MM.1S (cell line): ENCODE data around the gene PTPRJ.

Source experiments
- DNase-seq: peaks from one replicate; pipeline ENCODE4 v3.0.0-alpha.2; 2015
- H2AFZ ChIP-seq: fragments of 300-600 bp; sonication (generic); 2 replicates; pipeline ENCODE4 v1.6.0; 2016; ENCODE audit warnings: antibody characterized with exemption, low read length
- H3F3A ChIP-seq: fragments of 300-600 bp; sonication (generic); 2 replicates; pipeline ENCODE4 v1.6.1; 2016; ENCODE audit warnings: mild to moderate bottlenecking, antibody characterized with exemption, low read length, moderate library complexity, mixed read lengths; ENCODE audit not compliant: insufficient read depth
- H3K27ac ChIP-seq: fragments of 300-600 bp; sonication (generic); 2 replicates; pipeline ENCODE4 v1.5.1; 2016; ENCODE audit warnings: mild to moderate bottlenecking, low read length
- H3K27me3 ChIP-seq: fragments of 300-600 bp; sonication (generic); replicated peaks from 2 replicates; pipeline ENCODE4 v1.6.0; 2016; ENCODE audit warnings: low read length; ENCODE audit not compliant: insufficient read depth
- H3K36me3 ChIP-seq: fragments of 300-600 bp; sonication (generic); replicated peaks from 2 replicates; pipeline ENCODE4 v1.6.1; 2016; ENCODE audit warnings: mild to moderate bottlenecking, low read length, mixed read lengths; ENCODE audit not compliant: insufficient read depth
- H3K4me1 ChIP-seq: fragments of 300-600 bp; sonication (generic); 2 replicates; pipeline ENCODE4 v1.6.1; 2016; ENCODE audit warnings: low read length, mixed read lengths
- H3K4me2 ChIP-seq: fragments of 300-600 bp; sonication (generic); 2 replicates; pipeline ENCODE4 v1.6.0; 2016; ENCODE audit warnings: low read depth, low read length
- H3K4me3 ChIP-seq: fragments of 300-600 bp; sonication (generic); 2 replicates; pipeline ENCODE4 v1.5.1; 2016; ENCODE audit warnings: low read length, mixed read lengths
- H3K79me2 ChIP-seq: fragments of 300-600 bp; sonication (generic); 2 replicates; pipeline ENCODE4 v1.6.1; 2016; ENCODE audit warnings: mixed run types, low read length, mixed read lengths
- H3K9ac ChIP-seq: fragments of 300-600 bp; sonication (generic); 2 replicates; pipeline ENCODE4 v1.6.1; 2016; ENCODE audit warnings: low read length, mixed read lengths
- H3K9me2 ChIP-seq: fragments of 300-600 bp; sonication (generic); replicated peaks from 2 replicates; pipeline ENCODE4 v1.6.1; 2016; ENCODE audit warnings: mild to moderate bottlenecking, low read length, mixed read lengths; ENCODE audit not compliant: insufficient read depth
- H3K9me3 ChIP-seq: fragments of 300-600 bp; sonication (generic); replicated peaks from 2 replicates; pipeline ENCODE4 v1.6.1; 2016; ENCODE audit warnings: mild to moderate bottlenecking, low read length, mixed read lengths; ENCODE audit not compliant: insufficient read depth
- H4K20me1 ChIP-seq: fragments of 300-600 bp; sonication (generic); 2 replicates; pipeline ENCODE4 v1.6.1; 2016; ENCODE audit warnings: mild to moderate bottlenecking, low read length, moderate library complexity, mixed read lengths; ENCODE audit not compliant: insufficient read depth
- EZH2 ChIP-seq: fragments of 300-600 bp; sonication (generic); optimal IDR thresholded peaks from 2 replicates; pipeline ENCODE3; 2017; ENCODE audit warnings: low read depth, mild to moderate bottlenecking, antibody characterized with exemption, low read length, mixed read lengths
- EZH2phosphoT487 ChIP-seq: fragments of 300-600 bp; sonication (generic); IDR thresholded peaks from 2 replicates; pipeline ENCODE4 v1.6.1; 2018; ENCODE audit warnings: antibody characterized with exemption, low read length
- TF ChIP-seq, protein P1 (sequence below): fragments of 300-600 bp; sonication (generic); IDR thresholded peaks from 2 replicates; pipeline ENCODE4 v1.5.1; 2016; ENCODE audit warnings: antibody characterized with exemption, low read length, mixed read lengths

The PTPRJ gene

DNA sequence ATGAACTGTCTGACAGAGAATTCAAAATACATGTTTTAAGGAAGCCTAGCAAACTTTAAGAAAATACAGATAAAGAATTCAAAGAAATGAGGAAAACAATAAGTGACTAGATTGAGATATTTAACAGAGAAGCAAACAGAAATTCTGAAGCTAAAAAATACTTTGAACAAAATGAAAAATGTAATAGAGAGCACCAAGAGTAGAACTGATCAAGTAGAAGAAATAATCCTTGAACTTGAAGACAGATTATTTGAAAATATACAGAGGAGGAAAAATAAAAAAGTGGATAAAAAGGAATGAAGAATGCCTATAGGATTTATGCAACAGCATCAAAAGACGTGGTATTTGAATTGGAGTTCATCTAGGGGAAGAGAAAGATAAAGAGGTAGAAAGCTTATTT lies 134.4 kb downstream of the PTPRJ start:
- peaks cover 5% of the 10 kb centered on the region for H3K4me1 ChIP-seq
- H3K9ac ChIP-seq = no peak overlapping the region
- no peaks in the 10 kb centered on the region for H3K36me3 ChIP-seq
- no peaks in the 10 kb centered on the region for H3K79me2 ChIP-seq
- no peak for DNase-seq
- H3K9me3 ChIP-seq = no peaks in the 10 kb centered on the region
- H3K4me3 ChIP-seq = no peak overlapping the region
- TF ChIP-seq EZH2phosphoT487 = no peak
- TF ChIP-seq, protein P1, sequence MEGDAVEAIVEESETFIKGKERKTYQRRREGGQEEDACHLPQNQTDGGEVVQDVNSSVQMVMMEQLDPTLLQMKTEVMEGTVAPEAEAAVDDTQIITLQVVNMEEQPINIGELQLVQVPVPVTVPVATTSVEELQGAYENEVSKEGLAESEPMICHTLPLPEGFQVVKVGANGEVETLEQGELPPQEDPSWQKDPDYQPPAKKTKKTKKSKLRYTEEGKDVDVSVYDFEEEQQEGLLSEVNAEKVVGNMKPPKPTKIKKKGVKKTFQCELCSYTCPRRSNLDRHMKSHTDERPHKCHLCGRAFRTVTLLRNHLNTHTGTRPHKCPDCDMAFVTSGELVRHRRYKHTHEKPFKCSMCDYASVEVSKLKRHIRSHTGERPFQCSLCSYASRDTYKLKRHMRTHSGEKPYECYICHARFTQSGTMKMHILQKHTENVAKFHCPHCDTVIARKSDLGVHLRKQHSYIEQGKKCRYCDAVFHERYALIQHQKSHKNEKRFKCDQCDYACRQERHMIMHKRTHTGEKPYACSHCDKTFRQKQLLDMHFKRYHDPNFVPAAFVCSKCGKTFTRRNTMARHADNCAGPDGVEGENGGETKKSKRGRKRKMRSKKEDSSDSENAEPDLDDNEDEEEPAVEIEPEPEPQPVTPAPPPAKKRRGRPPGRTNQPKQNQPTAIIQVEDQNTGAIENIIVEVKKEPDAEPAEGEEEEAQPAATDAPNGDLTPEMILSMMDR = no peak
- no peak for TF ChIP-seq EZH2
- no peak overlapping the region for H2AFZ ChIP-seq
- H3K9me2 ChIP-seq = no peaks in the 10 kb centered on the region
- H4K20me1 ChIP-seq = no peaks in the 10 kb centered on the region
- H3K27me3 ChIP-seq = no peaks in the 10 kb centered on the region
- no peak overlapping the region for H3K4me2 ChIP-seq
- no peak overlapping the region for H3K27ac ChIP-seq
- no peaks in the 10 kb centered on the region; the same call in 1 of the 2 replicates for H3F3A ChIP-seq

DNA sequence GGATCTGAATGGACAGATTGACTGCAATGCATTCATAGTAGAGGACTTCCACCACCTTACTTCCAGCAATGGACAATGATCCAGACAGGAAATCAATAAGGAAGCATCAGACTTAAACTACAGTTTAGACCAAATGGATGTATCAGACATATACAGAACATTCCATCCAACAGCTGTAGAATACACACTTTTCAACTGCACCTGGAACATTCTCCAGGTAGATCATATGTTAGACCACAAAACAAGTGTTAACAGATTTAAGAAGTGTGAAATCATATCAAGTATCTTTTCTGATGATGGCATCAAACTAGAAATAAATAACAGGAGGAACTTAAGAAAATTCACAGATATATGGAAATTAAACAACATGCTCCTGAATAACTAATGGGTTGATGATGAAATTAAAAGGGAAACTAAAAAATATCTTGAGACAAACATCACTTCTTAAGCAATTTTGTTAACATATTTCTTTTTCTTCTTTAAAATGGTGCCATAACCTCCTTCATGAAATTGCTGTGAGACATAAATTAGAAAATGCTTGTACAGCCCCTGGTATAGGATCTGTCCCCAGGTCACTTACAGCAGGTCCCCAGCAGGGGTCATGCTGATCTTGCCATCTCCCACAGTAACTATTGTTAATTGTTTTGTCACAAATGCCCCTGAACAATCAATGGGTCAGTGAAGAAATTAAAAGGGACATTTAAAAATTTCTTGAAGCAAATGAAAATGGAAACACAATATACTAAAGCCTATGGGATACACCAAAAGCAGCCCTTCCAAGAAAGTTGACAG lies 136.3 kb downstream of the PTPRJ start:
- peak; percentile 22 for DNase-seq
- no peaks in the 10 kb centered on the region for H3K9me2 ChIP-seq
- H2AFZ ChIP-seq = no peak overlapping the region
- H3K4me1 ChIP-seq = no peaks in the 10 kb centered on the region
- no peak overlapping the region for H3K4me3 ChIP-seq
- no peaks in the 10 kb centered on the region for H4K20me1 ChIP-seq
- no peaks in the 10 kb centered on the region for H3F3A ChIP-seq
- H3K9ac ChIP-seq = no peak overlapping the region
- H3K36me3 ChIP-seq = no peaks in the 10 kb centered on the region
- H3K27me3 ChIP-seq = no peaks in the 10 kb centered on the region
- no peak overlapping the region for H3K27ac ChIP-seq
- H3K4me2 ChIP-seq = no peak overlapping the region
- H3K9me3 ChIP-seq = no peaks in the 10 kb centered on the region
- TF ChIP-seq, protein P1 = peak; percentile 70
- no peak for TF ChIP-seq EZH2
- H3K79me2 ChIP-seq = no peaks in the 10 kb centered on the region

DNA sequence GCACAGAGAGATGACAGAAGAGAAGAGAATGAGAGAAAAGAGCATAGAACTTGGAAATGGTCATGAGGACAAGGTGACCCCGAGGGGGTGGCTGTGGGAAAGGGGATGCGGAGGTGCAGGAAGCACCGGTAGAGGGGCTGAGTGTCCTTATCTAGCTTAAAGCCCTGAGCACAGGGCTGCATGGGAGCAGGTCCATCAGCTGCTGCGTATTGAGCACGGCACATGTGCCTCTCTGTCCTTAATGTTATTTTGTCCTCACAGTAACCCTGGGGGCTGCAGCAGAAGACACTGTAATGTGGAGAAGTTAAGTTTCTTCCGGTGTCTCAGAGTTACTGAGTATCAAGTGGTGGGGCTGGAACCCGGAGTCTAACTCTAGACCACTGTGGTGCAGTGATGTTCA lies 141.9 kb downstream of the PTPRJ start:
- no peak overlapping the region for H3K9ac ChIP-seq
- no peaks in the 10 kb centered on the region for H3F3A ChIP-seq
- no peaks in the 10 kb centered on the region for H3K9me3 ChIP-seq
- H4K20me1 ChIP-seq = no peaks in the 10 kb centered on the region
- H3K27ac ChIP-seq = no peak overlapping the region
- TF ChIP-seq EZH2phosphoT487 = no peak
- TF ChIP-seq, protein P1 = no peak
- TF ChIP-seq EZH2 = no peak
- no peak overlapping the region for H3K4me3 ChIP-seq
- no peaks in the 10 kb centered on the region for H3K79me2 ChIP-seq
- H3K9me2 ChIP-seq = no peaks in the 10 kb centered on the region
- DNase-seq = no peak
- H2AFZ ChIP-seq = no peak overlapping the region
- H3K4me2 ChIP-seq = no peak overlapping the region
- H3K4me1 ChIP-seq = no peaks in the 10 kb centered on the region
- no peaks in the 10 kb centered on the region for H3K36me3 ChIP-seq
- no peaks in the 10 kb centered on the region for H3K27me3 ChIP-seq
